ENCODE data around the gene CDPF1.
"Not testable (repeated sequence)": the region's sequence is repeated elsewhere in the genome, so short reads cannot be mapped to it uniquely, and the experiment has no call there.

CDPF1 gene

GRCh38 chr22:46281866-46282678, 32.0 kb upstream of the CDPF1 start:
- DNase-seq (ENCODE audit: low read depth) = no peak

- DNase-seq (ENCODE audit: low read depth) = no peak
These were observed 31.0 kb upstream of the CDPF1 start for GRCh38 chr22:46280999-46281623.

- no peak for DNase-seq (ENCODE audit: low read depth)
These were observed 30.1 kb upstream of the CDPF1 start for GRCh38 chr22:46280063-46280817.

GRCh38 chr22:46278656-46279645, 28.9 kb upstream of the CDPF1 start:
- no peak for DNase-seq (ENCODE audit: low read depth)

GRCh38 chr22:46276563-46276962, 26.5 kb upstream of the CDPF1 start:
- no peak for DNase-seq (ENCODE audit: low read depth)

- DNase-seq (ENCODE audit: low read depth) = no peak
These were observed 25.5 kb upstream of the CDPF1 start for GRCh38 chr22:46275455-46276122.

- no peak for DNase-seq (ENCODE audit: low read depth)
These were observed 24.3 kb upstream of the CDPF1 start for GRCh38 chr22:46274381-46274780.

GRCh38 chr22:46273432-46274148, 23.5 kb upstream of the CDPF1 start:
- DNase-seq (ENCODE audit: low read depth) = no peak

GRCh38 chr22:46272762-46273431, 22.8 kb upstream of the CDPF1 start:
- DNase-seq (ENCODE audit: low read depth) = no peak

- DNase-seq (ENCODE audit: low read depth) = no peak
These were observed 22.1 kb upstream of the CDPF1 start for GRCh38 chr22:46272196-46272595.

- DNase-seq (ENCODE audit: low read depth) = no peak
These were observed 19.5 kb upstream of the CDPF1 start for GRCh38 chr22:46269564-46269963.

- DNase-seq (ENCODE audit: low read depth) = no peak
These were observed 17.6 kb upstream of the CDPF1 start, which contains the start of gene TTC38 for GRCh38 chr22:46267431-46268279. TTC38 (plus strand) TSS chr22:46268008; CDS start chr22:46268040, 32 bp downstream.

GRCh38 chr22:46265627-46266026, 15.5 kb upstream of the CDPF1 start:
- DNase-seq (ENCODE audit: low read depth) = not testable (repeated sequence)

GRCh38 chr22:46264520-46264919, 14.4 kb upstream of the CDPF1 start:
- not testable (repeated sequence) for DNase-seq (ENCODE audit: low read depth)

- no peak for DNase-seq (ENCODE audit: low read depth)
These were observed 13.1 kb upstream of the CDPF1 start, which contains the start of gene PKDREJ for GRCh38 chr22:46263216-46263590. PKDREJ (minus strand) TSS chr22:46263343; CDS start chr22:46263322, 21 bp downstream.

GRCh38 chr22:46262449-46263215, 12.5 kb upstream of the CDPF1 start:
- DNase-seq (ENCODE audit: low read depth) = no peak

- DNase-seq (ENCODE audit: low read depth) = no peak
These were observed 9.9 kb upstream of the CDPF1 start for GRCh38 chr22:46260038-46260437.

GRCh38 chr22:46259374-46259773, 9.3 kb upstream of the CDPF1 start:
- DNase-seq (ENCODE audit: low read depth) = no peak
